Heart right ventricle (tissue), 16 donors: ENCODE results near the gene PHLPP1. TPM values are rescaled to one million over a fixed set of nuclear protein-coding genes. Genes with fewer than 3 reads are reported as not detected.

ENCODE experiments used
- ATAC-seq, 8 donors: fragments of 200-7000 bp; cut with Tn5 transposase; one replicate each; pipeline ENCODE4 v1.9.1; 2020; ENCODE audit warnings: mild to moderate bottlenecking in 8 of 8, moderate library complexity in 8 of 8, moderate number of reproducible peaks in 1 of 8
- DNase-seq, 2 donors: peaks; one replicate each; pipeline ENCODE4 v3.0.0-alpha.2; 2020
- H3K27ac ChIP-seq, 10 donors: fragments of 200-600 bp; sonication (generic) in 2 of 10; one replicate each; pipeline versions ENCODE4 v1.5.0 to v1.8.0; 2020 to 2022; ENCODE audit warnings: mild to moderate bottlenecking in 3 of 10
- H3K27me3 ChIP-seq, 7 donors: fragments of 200-600 bp; one replicate each; pipeline ENCODE4 v1.8.0; 2021 to 2022; ENCODE audit warnings: mild to moderate bottlenecking in 2 of 7
- H3K36me3 ChIP-seq, 9 donors: fragments of 200-600 bp; sonication (generic) in 1 of 9; one replicate each; pipeline versions ENCODE4 v1.5.0 to v1.8.0; 2020 to 2022; ENCODE audit warnings: mild to moderate bottlenecking in 2 of 9
- H3K4me1 ChIP-seq, 9 donors: fragments of 200-600 bp; sonication (generic) in 1 of 9; one replicate each; pipeline versions ENCODE4 v1.5.0 to v1.8.0; 2020 to 2022; ENCODE audit warnings: mild to moderate bottlenecking in 4 of 9
- H3K4me3 ChIP-seq, 10 donors: fragments of 200-600 bp; sonication (generic) in 2 of 10; one replicate each; pipeline versions ENCODE4 v1.5.0 to v1.8.0; 2020 to 2022; ENCODE audit warnings: mild to moderate bottlenecking in 7 of 10, moderate library complexity in 2 of 10
- H3K9me3 ChIP-seq, 11 donors: fragments of 200-600 bp in 10 of 11; sonication (generic) in 2 of 11; one replicate each; pipeline versions ENCODE4 v1.5.0 to v1.8.0; 2013 to 2022; ENCODE audit warnings: mild to moderate bottlenecking in 2 of 11, control low read depth in 1 of 11, moderate library complexity in 1 of 11
- WGBS, 2 donors: extraction: QIAGEN DNeasy Blood & Tissue Kit; methylation state at CpG; one replicate each; pipeline ENCODE4 v1.1.7; 2013; ENCODE audit warnings: inconsistent platforms in 1 of 2; 5-methylcytosine and 5-hydroxymethylcytosine counted together
- intact Hi-C, 10 donors: fragments of 100-400 bp; cut with DNase I; formaldehyde crosslinking; loops; one replicate each; pipeline versions ENCODE4 v1.11.1 to v1.14.2; 2022
- polyA plus RNA-seq, 2 donors: library from polyadenylated mRNA; stranded (reverse); fragments of 200-250 nt; gene quantifications; one replicate each; pipeline ENCODE4 v1.2.3, GENCODE V29; 2013
- total RNA-seq, 10 donors: library from RNA; stranded (reverse); fragmentation: NEBNext Ultra II Directional in 3 of 10; extraction: Animal tissue kit (Norgen Biotek cat#: 25700) in 3 of 10; gene quantifications; one replicate each; pipeline versions ENCODE4 v1.2.1 to v1.2.4, GENCODE V29; 2021 to 2023
- TF ChIP-seq, protein P1 (sequence below), 9 donors: fragments of 200-600 bp; sonication (generic) in 2 of 9; IDR thresholded peaks; one replicate each; pipeline versions ENCODE4 v1.5.0 to v1.8.0; 2021 to 2022; ENCODE audit warnings: antibody characterized with exemption in 9 of 9, mild to moderate bottlenecking in 5 of 9, moderate library complexity in 1 of 9
- donor health status: Arrhythmogenic right ventricular cardiomyopathy.
- donor health status: ischemic (EF 13 %, LVEDD 7.1; RV severe dilation, severe dysfunction).
- donor health status: healthy with polysubstance abuse.
- donor health status: DM: no; HTN: yes; CAD: no.
- donor health status: DM: no; HTN: no; CAD: no.
- donor health status: ischemic (EF 25% LVEDD 6.9; RV normal size, moderate dysfunction).
- donor health status: ischemic (EF 25% LVEDD 5.7; RV mildly dilated, moderate dysfunction).
- donor health status: healthy.
- donor health status: DM: yes; HTN: yes; CAD: no.
- donor health status: Ischemic cardiomyopathy.
- donor health status: ischemic (EF 35%, LVEDD 5.7; RV mildly dilated, moderate dysfunction).
- donor health status: nonischemic (EF 11% LVEDD 7.7; RV severe dilation, severe dysfunction).
- donor health status: DM: yes; HTN: yes; CAD: no.
- donor health status: PGD.
- donor health status: ischemic (EF 29% LVEDD 5.4; RV normal size, mild dysfunction).
- donor health status: nonischemic (EF 23%, LVEDD 6.1; RV moderate dilation, normal function).

PHLPP1 gene
- total and polyA plus RNA-seq, 12 donors = 1.8 to 10.7 (median 8.0) TPM

- DNase-seq = no peak
- TF ChIP-seq, protein P1, sequence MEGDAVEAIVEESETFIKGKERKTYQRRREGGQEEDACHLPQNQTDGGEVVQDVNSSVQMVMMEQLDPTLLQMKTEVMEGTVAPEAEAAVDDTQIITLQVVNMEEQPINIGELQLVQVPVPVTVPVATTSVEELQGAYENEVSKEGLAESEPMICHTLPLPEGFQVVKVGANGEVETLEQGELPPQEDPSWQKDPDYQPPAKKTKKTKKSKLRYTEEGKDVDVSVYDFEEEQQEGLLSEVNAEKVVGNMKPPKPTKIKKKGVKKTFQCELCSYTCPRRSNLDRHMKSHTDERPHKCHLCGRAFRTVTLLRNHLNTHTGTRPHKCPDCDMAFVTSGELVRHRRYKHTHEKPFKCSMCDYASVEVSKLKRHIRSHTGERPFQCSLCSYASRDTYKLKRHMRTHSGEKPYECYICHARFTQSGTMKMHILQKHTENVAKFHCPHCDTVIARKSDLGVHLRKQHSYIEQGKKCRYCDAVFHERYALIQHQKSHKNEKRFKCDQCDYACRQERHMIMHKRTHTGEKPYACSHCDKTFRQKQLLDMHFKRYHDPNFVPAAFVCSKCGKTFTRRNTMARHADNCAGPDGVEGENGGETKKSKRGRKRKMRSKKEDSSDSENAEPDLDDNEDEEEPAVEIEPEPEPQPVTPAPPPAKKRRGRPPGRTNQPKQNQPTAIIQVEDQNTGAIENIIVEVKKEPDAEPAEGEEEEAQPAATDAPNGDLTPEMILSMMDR (IDR thresholded peaks at IDR 0.05) = no peak
- peaks cover 0 to 84% (median 7%) of the 10 kb centered on the region in 9 donors for H3K36me3 ChIP-seq
- WGBS, 2 donors = 85 to 89% methylated on average over 5 of the region's 5 CpGs
- intact Hi-C loops = loop anchor here in 3 of 10 donors (5.0 to 10.0 kb wide), 3 partner anchors 264 to 791 kb away; partner anchors contain the start of genes PIGN (in 1 of the 3) and RELCH (in 1 of the 3)
- H3K4me3 ChIP-seq = no peak overlapping the region
- peaks cover 0 to 15% (median 5%) of the 10 kb centered on the region in 9 donors for H3K4me1 ChIP-seq
- no peaks in the 10 kb centered on the region for H3K27me3 ChIP-seq
- H3K9me3 ChIP-seq = no peaks in the 10 kb centered on the region
- ATAC-seq = no peak
- H3K27ac ChIP-seq = no peak overlapping the region
Observed at GRCh38 chr18:62976227-62976626, 260.9 kb downstream of the PHLPP1 start.

- WGBS, 2 donors = 79 to 83% methylated on average over 4 of the region's 4 CpGs
- no peak for ATAC-seq
- H3K27ac ChIP-seq = no peak overlapping the region
- peaks cover 0 to 81% (median 7%) of the 10 kb centered on the region in 9 donors for H3K36me3 ChIP-seq
- intact Hi-C loops = loop anchor here in 3 of 10 donors (5.0 to 10.0 kb wide), 3 partner anchors 265 to 793 kb away; partner anchors contain the start of genes PIGN (in 1 of the 3) and RELCH (in 1 of the 3)
- no peak for DNase-seq
- H3K27me3 ChIP-seq = no peaks in the 10 kb centered on the region
- no peaks in the 10 kb centered on the region for H3K9me3 ChIP-seq
- no peak overlapping the region for H3K4me3 ChIP-seq
- peaks cover 0 to 18% (median 8%) of the 10 kb centered on the region in 9 donors for H3K4me1 ChIP-seq
- TF ChIP-seq, protein P1 (IDR thresholded peaks at IDR 0.05) = peak in 2 of 9 donors; percentile 8 to 11
Observed at GRCh38 chr18:62977512-62977911, 262.2 kb downstream of the PHLPP1 start.

DNA sequence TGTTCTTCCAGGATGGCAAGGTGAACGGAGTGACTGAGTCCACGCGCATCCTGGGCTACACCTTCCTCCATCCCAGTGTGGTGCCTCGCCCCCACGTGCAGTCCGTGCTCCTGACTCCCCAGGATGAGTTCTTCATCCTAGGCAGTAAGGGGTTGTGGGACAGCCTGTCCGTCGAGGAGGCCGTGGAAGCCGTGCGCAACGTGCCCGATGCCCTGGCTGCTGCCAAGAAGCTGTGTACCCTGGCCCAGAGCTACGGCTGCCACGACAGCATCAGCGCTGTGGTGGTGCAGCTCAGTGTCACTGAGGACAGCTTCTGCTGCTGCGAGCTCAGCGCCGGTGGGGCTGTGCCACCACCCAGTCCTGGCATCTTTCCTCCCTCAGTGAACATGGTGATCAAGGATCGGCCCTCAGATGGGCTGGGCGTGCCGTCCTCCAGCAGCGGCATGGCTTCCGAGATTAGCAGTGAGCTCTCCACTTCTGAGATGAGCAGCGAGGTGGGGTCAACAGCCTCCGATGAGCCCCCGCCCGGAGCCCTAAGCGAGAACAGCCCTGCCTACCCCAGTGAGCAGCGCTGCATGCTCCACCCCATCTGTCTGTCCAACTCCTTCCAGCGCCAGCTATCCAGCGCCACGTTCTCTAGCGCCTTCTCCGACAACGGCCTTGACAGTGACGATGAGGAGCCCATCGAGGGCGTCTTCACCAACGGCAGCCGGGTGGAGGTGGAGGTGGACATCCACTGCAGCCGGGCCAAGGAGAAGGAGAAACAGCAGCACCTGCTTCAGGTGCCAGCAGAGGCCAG lies 263.1 kb downstream of the PHLPP1 start:
- Histone ChIP-seq H3K4me1 (peaks cover 0 to 20% (median 6%) of the 10 kb centered on the region in 9 donors), H3K4me3 (no peak overlapping the region), H3K27me3 (no peaks in the 10 kb centered on the region), H3K27ac (no peak overlapping the region), H3K9me3 (no peaks in the 10 kb centered on the region), H3K36me3 (peaks cover 0 to 71% (median 7%) of the 10 kb centered on the region in 9 donors)
- intact Hi-C loops = loop anchor here in 3 of 10 donors (5.0 to 10.0 kb wide), 3 partner anchors 266 to 794 kb away; partner anchors contain the start of genes PIGN (in 1 of the 3) and RELCH (in 1 of the 3)
- ATAC-seq (no peak), DNase-seq (no peak)
- 97% methylated on average over 42 of the region's 42 CpGs for WGBS, 2 donors
- TF ChIP-seq, protein P1 (IDR thresholded peaks at IDR 0.05) = no peak

DNA sequence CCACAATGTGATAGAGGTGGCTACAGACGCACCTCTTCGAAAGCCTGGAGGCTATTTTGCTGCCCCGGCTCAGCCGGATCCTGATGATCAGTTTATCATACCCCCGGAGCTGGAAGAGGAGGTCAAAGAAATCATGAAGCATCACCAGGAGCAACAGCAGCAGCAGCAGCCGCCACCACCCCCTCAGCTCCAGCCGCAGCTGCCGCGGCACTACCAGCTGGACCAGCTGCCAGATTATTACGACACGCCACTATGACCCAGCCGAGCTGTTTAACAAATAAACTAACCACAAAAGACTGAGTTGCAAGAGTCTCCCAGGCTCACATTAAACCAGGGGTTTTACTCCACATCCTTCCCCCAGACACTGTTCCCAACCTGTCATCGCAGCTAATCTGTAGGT lies 263.8 kb downstream of the PHLPP1 start:
- 87 to 88% methylated on average over 13 of the region's 13 CpGs for WGBS, 2 donors
- H3K36me3 ChIP-seq = peaks cover 0 to 64% (median 7%) of the 10 kb centered on the region in 9 donors

More for the DNA sequence above, 263.8 kb downstream of the PHLPP1 start:
- no peaks in the 10 kb centered on the region for H3K27me3 ChIP-seq
- DNase-seq = no peak
- peaks cover 0 to 20% (median 6%) of the 10 kb centered on the region in 9 donors for H3K4me1 ChIP-seq
- H3K9me3 ChIP-seq = no peaks in the 10 kb centered on the region
- TF ChIP-seq, protein P1 (IDR thresholded peaks at IDR 0.05) = no peak
- H3K27ac ChIP-seq = no peak overlapping the region
- peak in 2 of 8 donors; percentile 47 to 50 for ATAC-seq
- H3K4me3 ChIP-seq = no peak overlapping the region
- intact Hi-C loops = loop anchor here in 3 of 10 donors (5.0 to 10.0 kb wide), 3 partner anchors 267 to 794 kb away; partner anchors contain the start of genes PIGN (in 1 of the 3) and RELCH (in 1 of the 3)
